Thyroid gland (tissue), 4 donors: ENCODE data around the gene YIF1B.

Experiments used
- POLR2A ChIP-seq, 2 donors: fragments of 450-650 bp; IDR thresholded peaks; one replicate each; pipeline ENCODE4 v1.6.1; 2017; ENCODE audit warnings: antibody characterized with exemption in 2 of 2, mild to moderate bottlenecking in 2 of 2, moderate library complexity in 1 of 2
- TF ChIP-seq, protein P1 (sequence below), 6 experiments: fragments of 200-600 bp in 3 of 6; fragments of 450-650 bp in 3 of 6; sonication (generic) in 3 of 6; IDR thresholded peaks; one replicate each; pipeline ENCODE4 v1.5.1; 2016 to 2019; ENCODE audit warnings: antibody characterized with exemption in 6 of 6, mild to moderate bottlenecking in 2 of 6, inconsistent platforms in 1 of 6, moderate library complexity in 1 of 6

GRCh38 chr19:38351865-38352395 is 36.2 kb upstream of the YIF1B start:
- TF ChIP-seq, protein P1, sequence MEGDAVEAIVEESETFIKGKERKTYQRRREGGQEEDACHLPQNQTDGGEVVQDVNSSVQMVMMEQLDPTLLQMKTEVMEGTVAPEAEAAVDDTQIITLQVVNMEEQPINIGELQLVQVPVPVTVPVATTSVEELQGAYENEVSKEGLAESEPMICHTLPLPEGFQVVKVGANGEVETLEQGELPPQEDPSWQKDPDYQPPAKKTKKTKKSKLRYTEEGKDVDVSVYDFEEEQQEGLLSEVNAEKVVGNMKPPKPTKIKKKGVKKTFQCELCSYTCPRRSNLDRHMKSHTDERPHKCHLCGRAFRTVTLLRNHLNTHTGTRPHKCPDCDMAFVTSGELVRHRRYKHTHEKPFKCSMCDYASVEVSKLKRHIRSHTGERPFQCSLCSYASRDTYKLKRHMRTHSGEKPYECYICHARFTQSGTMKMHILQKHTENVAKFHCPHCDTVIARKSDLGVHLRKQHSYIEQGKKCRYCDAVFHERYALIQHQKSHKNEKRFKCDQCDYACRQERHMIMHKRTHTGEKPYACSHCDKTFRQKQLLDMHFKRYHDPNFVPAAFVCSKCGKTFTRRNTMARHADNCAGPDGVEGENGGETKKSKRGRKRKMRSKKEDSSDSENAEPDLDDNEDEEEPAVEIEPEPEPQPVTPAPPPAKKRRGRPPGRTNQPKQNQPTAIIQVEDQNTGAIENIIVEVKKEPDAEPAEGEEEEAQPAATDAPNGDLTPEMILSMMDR (IDR thresholded peaks at IDR 0.05) = no peak
- TF ChIP-seq POLR2A (IDR thresholded peaks at IDR 0.05) = no peak
